ENCODE results near the gene SH2D2A.

SH2D2A gene

GRCh38 chr1:156807627-156808026, 9.0 kb downstream of the SH2D2A start:
- H3F3A ChIP-seq (ENCODE audit: low read depth): no peaks in the 10 kb centered on the region
- TF ChIP-seq CTCF (conservative IDR thresholded peaks at IDR 0.05; ENCODE audit: low read length): no peak
- no peak for TF ChIP-seq EZH2phosphoT487 (IDR thresholded peaks at IDR 0.05; ENCODE audit: borderline replicate concordance)
- H3K79me2 ChIP-seq (ENCODE audit: insufficient read depth, low read length): no peaks in the 10 kb centered on the region
- no peaks in the 10 kb centered on the region for H3K9me3 ChIP-seq (ENCODE audit: insufficient read depth, low read depth, low read length)
- no peaks in the 10 kb centered on the region for H3K9me2 ChIP-seq (replicated peaks; ENCODE audit: low read depth, low read length)
- no peak overlapping the region for H2AFZ ChIP-seq (ENCODE audit: low read length)
- H3K36me3 ChIP-seq (ENCODE audit: insufficient read depth, low read length): 0 out of 2 replicates have a peak, but pooled peaks cover under 1% of the 10 kb centered on the region
- H3K4me3 ChIP-seq (ENCODE audit: low read length, poor library complexity, severe bottlenecking): no peak overlapping the region
- H3K4me1 ChIP-seq (ENCODE audit: insufficient read depth, low read length, poor library complexity, severe bottlenecking): peaks cover 6% of the 10 kb centered on the region
- H4K20me1 ChIP-seq (ENCODE audit: insufficient read depth, low read length, poor library complexity, severe bottlenecking): no peaks in the 10 kb centered on the region
- no peak overlapping the region for H3K4me2 ChIP-seq (ENCODE audit: low read depth, low read length, poor library complexity, severe bottlenecking)
- no peaks in the 10 kb centered on the region for H3K27me3 ChIP-seq (ENCODE audit: insufficient read depth, low read length, poor library complexity, severe bottlenecking)
- no peak overlapping the region for H3K9ac ChIP-seq (ENCODE audit: low read depth, low read length, poor library complexity, severe bottlenecking)

GRCh38 chr1:156806512-156807440, 9.9 kb downstream of the SH2D2A start:
- Histone ChIP-seq H3K4me3 (ENCODE audit: low read length, poor library complexity, severe bottlenecking) (no peak overlapping the region), H3K36me3 (ENCODE audit: insufficient read depth, low read length) (peaks cover 9% of the 10 kb centered on the region; the same call in 1 of the 2 replicates), H3K9me3 (ENCODE audit: insufficient read depth, low read depth, low read length) (no peaks in the 10 kb centered on the region), H3F3A (ENCODE audit: low read depth) (no peaks in the 10 kb centered on the region), H3K9ac (ENCODE audit: low read depth, low read length, poor library complexity, severe bottlenecking) (no peak overlapping the region), H3K27me3 (ENCODE audit: insufficient read depth, low read length, poor library complexity, severe bottlenecking) (no peaks in the 10 kb centered on the region), H3K79me2 (ENCODE audit: insufficient read depth, low read length) (no peaks in the 10 kb centered on the region), H3K9me2 (replicated peaks; ENCODE audit: low read depth, low read length) (no peaks in the 10 kb centered on the region), H4K20me1 (ENCODE audit: insufficient read depth, low read length, poor library complexity, severe bottlenecking) (no peaks in the 10 kb centered on the region), H3K4me2 (ENCODE audit: low read depth, low read length, poor library complexity, severe bottlenecking) (no peak overlapping the region), H2AFZ (ENCODE audit: low read length) (no peak overlapping the region), H3K4me1 (ENCODE audit: insufficient read depth, low read length, poor library complexity, severe bottlenecking) (peaks cover 6% of the 10 kb centered on the region)
- no peak for TF ChIP-seq CTCF (conservative IDR thresholded peaks at IDR 0.05; ENCODE audit: low read length)
- TF ChIP-seq EZH2phosphoT487 (IDR thresholded peaks at IDR 0.05; ENCODE audit: borderline replicate concordance): no peak

GRCh38 chr1:156805766-156806511, 10.7 kb downstream of the SH2D2A start:
- no peak overlapping the region for H3K4me3 ChIP-seq (ENCODE audit: low read length, poor library complexity, severe bottlenecking)

More at GRCh38 chr1:156805766-156806511, 10.7 kb downstream of the SH2D2A start:
- H3K4me1 ChIP-seq (ENCODE audit: insufficient read depth, low read length, poor library complexity, severe bottlenecking): peaks cover 8% of the 10 kb centered on the region
- no peak for TF ChIP-seq EZH2phosphoT487 (IDR thresholded peaks at IDR 0.05; ENCODE audit: borderline replicate concordance)
- no peak for TF ChIP-seq CTCF (conservative IDR thresholded peaks at IDR 0.05; ENCODE audit: low read length)
- H3K36me3 ChIP-seq (ENCODE audit: insufficient read depth, low read length): peaks cover 17% of the 10 kb centered on the region
- H3K79me2 ChIP-seq (ENCODE audit: insufficient read depth, low read length): no peaks in the 10 kb centered on the region
- H3K9me3 ChIP-seq (ENCODE audit: insufficient read depth, low read depth, low read length): no peaks in the 10 kb centered on the region
- H3K9me2 ChIP-seq (replicated peaks; ENCODE audit: low read depth, low read length): no peaks in the 10 kb centered on the region
- H2AFZ ChIP-seq (ENCODE audit: low read length): no peak overlapping the region
- no peaks in the 10 kb centered on the region for H3K27me3 ChIP-seq (ENCODE audit: insufficient read depth, low read length, poor library complexity, severe bottlenecking)
- H4K20me1 ChIP-seq (ENCODE audit: insufficient read depth, low read length, poor library complexity, severe bottlenecking): no peaks in the 10 kb centered on the region
- H3F3A ChIP-seq (ENCODE audit: low read depth): no peaks in the 10 kb centered on the region
- H3K4me2 ChIP-seq (ENCODE audit: low read depth, low read length, poor library complexity, severe bottlenecking): no peak overlapping the region
- H3K9ac ChIP-seq (ENCODE audit: low read depth, low read length, poor library complexity, severe bottlenecking): no peak overlapping the region
